A549 treated with AZD9567 at 1 μM for 4 hours (cell line): ENCODE data around the gene METAP1D. TPM values are rescaled to one million over a fixed set of nuclear protein-coding genes. Genes with fewer than 3 reads are reported as not detected.

Source experiments
- total RNA-seq: library from RNA; stranded (reverse); fragments of 200-300 nt; extraction: Qiagen RNA extraction; gene quantifications from 5 replicates; pipeline ENCODE4 v1.2.3, GENCODE V29; 2022; ENCODE audit not compliant: insufficient read depth

METAP1D gene
- total RNA-seq: 2.0 to 4.2 TPM (median 2.2 TPM) in 5 replicates

DNA sequence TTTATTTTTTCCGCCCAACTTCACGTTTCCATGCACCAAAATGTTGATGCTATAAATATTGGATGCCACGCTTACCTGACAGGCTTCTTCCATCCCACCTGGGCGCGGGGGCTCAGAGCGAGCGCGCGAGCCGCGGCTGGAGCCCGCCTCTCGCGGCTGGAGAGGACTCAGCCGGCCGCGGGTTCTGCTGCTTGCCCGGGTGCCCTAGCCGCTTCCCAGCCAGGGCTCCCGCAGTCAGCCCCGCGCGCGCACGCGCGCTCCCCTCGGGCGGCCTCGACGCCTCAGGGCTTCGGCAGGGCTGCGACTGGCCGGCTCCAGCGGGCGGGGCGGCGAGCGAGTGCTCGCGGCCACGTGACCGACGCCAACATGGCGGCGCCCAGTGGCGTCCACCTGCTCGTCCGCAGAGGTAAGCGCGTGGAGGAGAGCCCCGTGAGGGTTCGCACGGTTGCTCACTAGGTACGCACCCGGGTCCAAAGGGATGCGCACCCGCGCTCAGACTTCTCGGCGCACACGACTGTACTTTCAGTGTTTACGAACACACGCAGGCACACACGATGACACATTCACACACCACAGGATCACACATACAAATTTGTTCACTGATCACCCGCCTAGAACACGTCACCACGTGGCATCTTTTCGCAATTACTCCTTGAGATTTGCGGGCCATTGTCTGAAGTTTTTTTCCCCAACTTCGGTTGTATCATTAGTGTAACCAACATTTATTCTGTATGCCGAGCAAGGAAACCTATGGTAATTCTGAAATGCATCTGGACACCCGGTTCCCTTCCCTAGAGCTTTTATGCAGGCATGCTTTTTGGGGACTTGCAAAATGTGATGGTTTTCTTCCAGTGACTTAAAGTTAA is at the start of gene METAP1D:
Gene METAP1D (plus strand): TSS at position 350 of the 866 bp plus-strand sequence. CDS start 17 bp downstream, at position 367.

GRCh38 chr2:172085460-172086159 is 85.9 kb downstream of the METAP1D start, which contains the start of gene DLX1:
DLX1 (plus strand) TSS chr2:172085507; CDS start chr2:172085678, 171 bp downstream.

GRCh38 chr2:172102391-172103359 is 102.9 kb downstream of the METAP1D start, which contains the start of gene DLX2:
DLX2 (minus strand) TSS chr2:172102900; CDS start chr2:172102538, 362 bp downstream.

Other genes starting within 250 kb of the METAP1D start
- gene SLC25A12, start 105.7 kb upstream of the METAP1D start, total RNA-seq: 12.9 to 23.5 TPM (median 13.7 TPM) in 5 replicates
- gene HAT1, start 77.5 kb upstream of the METAP1D start, total RNA-seq: 67.2 to 81.9 TPM (median 72.7 TPM) in 5 replicates
- 2.9 to 4.7 TPM (median 3.8 TPM) in 5 replicates for gene DLX1, start 85.6 kb downstream of the METAP1D start, total RNA-seq
- gene DLX2, start 102.9 kb downstream of the METAP1D start, total RNA-seq: 0.49 to 0.79 TPM (median 0.56 TPM) in 4 of 5 replicates, not detected in the other